Measurements from ENCODE around the gene ZC3H14.
"Not testable (repeated sequence)": the region's sequence is repeated elsewhere in the genome, so short reads cannot be mapped to it uniquely, and the experiment has no call there.

Gene ZC3H14

GRCh38 chr14:88519907-88520306, 42.9 kb upstream of the ZC3H14 start (continued):
- TF ChIP-seq ZNF513 (tag by site-specific recombination; IDR thresholded peaks at IDR 0.05), result no peak
- TF ChIP-seq CTCF (tag by site-specific recombination; IDR thresholded peaks at IDR 0.05), result no peak
- TF ChIP-seq ZFHX2 (tag by site-specific recombination; conservative IDR thresholded peaks at IDR 0.05), result no peak

- Histone ChIP-seq H3K9me3 (ENCODE audit: control insufficient read depth, insufficient read depth, low read depth, low read length) (no peaks in the 10 kb centered on the region), H3K36me3 (ENCODE audit: control insufficient read depth in 2 of 2, insufficient read depth in 1 of 2, low read length in 2 of 2) (no peaks in the 10 kb centered on the region), H3K4me3 (ENCODE audit: low read depth, low read length) (no peak overlapping the region), H3K27ac (ENCODE audit: extremely low read depth, low read depth, low read length) (no peak overlapping the region), H3K4me1 (ENCODE audit: control insufficient read depth, insufficient read depth, low read length) (no peaks in the 10 kb centered on the region)
- ChIA-PET POLR2A (no interaction called here), CTCF (interaction anchor here (0.7 kb wide), 1 partner anchor 14 kb away, joined by 3 read pairs; no protein-coding TSS in a partner anchor)
- TF ChIP-seq ZNF175 (tag by site-specific recombination; IDR thresholded peaks at IDR 0.05), result no peak
- no peak for TF ChIP-seq ZBTB26 (tag by site-specific recombination; optimal IDR thresholded peaks at IDR 0.05)
- TF ChIP-seq MYNN (tag by site-specific recombination; IDR thresholded peaks at IDR 0.05; ENCODE audit: borderline replicate concordance), result no peak
- TF ChIP-seq PRDM6 (tag by site-specific recombination; IDR thresholded peaks at IDR 0.05), result no peak
- no peak for TF ChIP-seq ZNF488 (tag by site-specific recombination; IDR thresholded peaks at IDR 0.05)
- no peak for TF ChIP-seq ZNF692 (tag by site-specific recombination; IDR thresholded peaks at IDR 0.05)
- no peak for TF ChIP-seq ZNF398 (tag by site-specific recombination; IDR thresholded peaks at IDR 0.05)
Observed at GRCh38 chr14:88521818-88522217, 41.0 kb upstream of the ZC3H14 start.

GRCh38 chr14:88522393-88522792, 40.4 kb upstream of the ZC3H14 start:
- POLR2A ChIA-PET, result no interaction called here
- H3K4me3 ChIP-seq (ENCODE audit: low read depth, low read length), result no peak overlapping the region
- H3K4me1 ChIP-seq (ENCODE audit: control insufficient read depth, insufficient read depth, low read length), result no peaks in the 10 kb centered on the region
- no peak overlapping the region for H3K27ac ChIP-seq (ENCODE audit: extremely low read depth, low read depth, low read length)
- H3K9me3 ChIP-seq (ENCODE audit: control insufficient read depth, insufficient read depth, low read depth, low read length), result no peaks in the 10 kb centered on the region
- no peak for TF ChIP-seq ZSCAN5A (tag by site-specific recombination; IDR thresholded peaks at IDR 0.05)
- CTCF ChIA-PET, result interaction anchor here (0.7 kb wide), 1 partner anchor 13 kb away, joined by 3 read pairs; no protein-coding TSS in a partner anchor
- H3K36me3 ChIP-seq (ENCODE audit: control insufficient read depth in 2 of 2, insufficient read depth in 1 of 2, low read length in 2 of 2), result no peaks in the 10 kb centered on the region

GRCh38 chr14:88529889-88530288, 32.9 kb upstream of the ZC3H14 start:
- POLR2A ChIA-PET; H3K36me3 ChIP-seq (ENCODE audit: control insufficient read depth in 2 of 2, insufficient read depth in 1 of 2, low read length in 2 of 2); H3K4me1 ChIP-seq (ENCODE audit: control insufficient read depth, insufficient read depth, low read length); CTCF ChIA-PET; H3K27ac ChIP-seq (ENCODE audit: extremely low read depth, low read depth, low read length); H3K9me3 ChIP-seq (ENCODE audit: control insufficient read depth, insufficient read depth, low read depth, low read length); H3K4me3 ChIP-seq (ENCODE audit: low read depth, low read length): not testable (repeated sequence)

Measured in HEK293 (cell line).